Subcutaneous adipose tissue (tissue), 4 donors: Measurements from ENCODE around the gene ZNF148. TPM values are rescaled to one million over a fixed set of nuclear protein-coding genes. Genes with fewer than 3 reads are reported as not detected.

Experiments used
- total RNA-seq, 4 donors: library from RNA; depleted of rRNA; stranded (reverse); fragments of >200 nt; gene quantifications; one replicate each; pipeline ENCODE4 v1.1.0, GENCODE V29; 2016
- TF ChIP-seq, protein P1 (sequence below): fragments of 450-650 bp; IDR thresholded peaks from one replicate; pipeline ENCODE4 v1.5.1; 2016; ENCODE audit warnings: low read depth, mild to moderate bottlenecking, control low read depth, antibody characterized with exemption, moderate library complexity

ZNF148 gene
- total RNA-seq, 4 donors from 2014 or later = 22.6 to 38.2 (median 28.6) TPM

DNA sequence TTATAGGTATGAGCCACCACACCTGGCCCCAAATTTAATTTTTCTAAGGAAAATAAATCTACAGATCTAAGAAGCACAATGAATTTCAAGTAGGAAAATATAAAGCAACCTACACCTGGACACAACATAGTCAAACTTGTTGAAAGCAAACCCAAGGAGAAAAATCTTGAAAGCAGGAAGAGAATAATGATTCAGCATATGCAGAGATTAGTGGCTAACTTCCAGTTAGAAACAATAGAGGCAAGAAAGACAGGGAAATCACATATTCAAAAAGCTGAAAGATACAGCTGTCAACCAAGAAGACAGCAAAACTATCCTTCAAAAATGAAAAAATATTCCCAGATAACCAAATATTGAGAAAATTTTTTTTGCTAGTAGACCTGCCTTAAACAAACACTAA lies 49.4 kb downstream of the ZNF148 start:
- TF ChIP-seq, protein P1, sequence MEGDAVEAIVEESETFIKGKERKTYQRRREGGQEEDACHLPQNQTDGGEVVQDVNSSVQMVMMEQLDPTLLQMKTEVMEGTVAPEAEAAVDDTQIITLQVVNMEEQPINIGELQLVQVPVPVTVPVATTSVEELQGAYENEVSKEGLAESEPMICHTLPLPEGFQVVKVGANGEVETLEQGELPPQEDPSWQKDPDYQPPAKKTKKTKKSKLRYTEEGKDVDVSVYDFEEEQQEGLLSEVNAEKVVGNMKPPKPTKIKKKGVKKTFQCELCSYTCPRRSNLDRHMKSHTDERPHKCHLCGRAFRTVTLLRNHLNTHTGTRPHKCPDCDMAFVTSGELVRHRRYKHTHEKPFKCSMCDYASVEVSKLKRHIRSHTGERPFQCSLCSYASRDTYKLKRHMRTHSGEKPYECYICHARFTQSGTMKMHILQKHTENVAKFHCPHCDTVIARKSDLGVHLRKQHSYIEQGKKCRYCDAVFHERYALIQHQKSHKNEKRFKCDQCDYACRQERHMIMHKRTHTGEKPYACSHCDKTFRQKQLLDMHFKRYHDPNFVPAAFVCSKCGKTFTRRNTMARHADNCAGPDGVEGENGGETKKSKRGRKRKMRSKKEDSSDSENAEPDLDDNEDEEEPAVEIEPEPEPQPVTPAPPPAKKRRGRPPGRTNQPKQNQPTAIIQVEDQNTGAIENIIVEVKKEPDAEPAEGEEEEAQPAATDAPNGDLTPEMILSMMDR = no peak

DNA sequence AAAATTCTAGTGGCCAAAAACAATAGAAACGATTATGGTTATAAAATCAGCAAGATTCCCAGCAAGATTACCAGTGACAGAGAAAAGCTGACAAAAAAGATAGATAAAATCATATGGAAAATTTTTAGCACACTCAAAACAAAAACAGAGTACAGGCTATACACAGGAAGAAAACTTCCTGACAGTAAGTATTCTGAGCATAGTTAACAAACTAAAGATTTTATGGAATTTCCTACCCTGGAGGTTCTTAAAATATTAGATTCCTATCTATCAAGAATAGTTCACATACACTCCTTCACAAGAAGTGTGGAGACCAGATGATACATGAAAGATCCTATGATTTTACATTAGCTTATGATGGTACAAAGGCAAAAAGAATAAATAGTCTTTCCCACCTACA lies 50.8 kb downstream of the ZNF148 start:
- TF ChIP-seq, protein P1 = no peak

DNA sequence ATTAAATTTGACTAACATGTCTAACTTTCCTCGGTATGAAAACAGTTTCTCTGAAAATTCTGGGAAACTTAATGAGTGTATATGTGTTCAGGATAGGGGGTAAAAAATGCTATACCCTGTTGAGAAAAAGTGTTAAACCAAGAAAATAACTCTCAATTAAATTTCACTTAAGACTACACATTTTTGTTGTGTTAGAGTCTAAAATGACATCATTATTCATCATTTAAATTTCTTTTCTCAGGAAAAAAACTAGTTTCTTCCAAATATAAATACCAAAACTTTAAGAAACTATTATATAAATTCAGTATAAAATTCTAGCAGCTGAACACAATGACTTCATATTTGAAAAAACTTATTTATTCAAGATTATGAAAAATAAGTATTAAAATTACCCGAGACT lies 52.2 kb downstream of the ZNF148 start:
- TF ChIP-seq, protein P1 = no peak

DNA sequence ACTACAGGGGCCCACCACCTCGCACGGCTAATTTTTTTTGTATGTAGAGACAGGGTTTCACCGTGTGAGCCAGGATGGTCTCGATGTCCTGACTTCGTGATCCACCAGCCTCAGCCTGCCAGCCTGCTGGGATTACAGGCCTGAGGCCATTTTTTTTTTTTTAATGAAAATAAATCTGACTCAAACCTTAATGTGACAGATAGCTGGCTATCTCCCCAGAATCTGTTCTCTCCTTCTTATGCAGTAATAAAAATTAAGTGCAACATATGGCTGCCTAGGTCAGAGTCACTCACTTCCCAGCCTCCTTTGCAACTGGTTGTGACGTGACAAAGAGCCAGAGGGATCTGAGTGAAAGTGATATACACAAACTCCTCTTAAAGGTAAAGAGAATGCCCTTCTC lies 53.0 kb downstream of the ZNF148 start:
- TF ChIP-seq, protein P1 = no peak

DNA sequence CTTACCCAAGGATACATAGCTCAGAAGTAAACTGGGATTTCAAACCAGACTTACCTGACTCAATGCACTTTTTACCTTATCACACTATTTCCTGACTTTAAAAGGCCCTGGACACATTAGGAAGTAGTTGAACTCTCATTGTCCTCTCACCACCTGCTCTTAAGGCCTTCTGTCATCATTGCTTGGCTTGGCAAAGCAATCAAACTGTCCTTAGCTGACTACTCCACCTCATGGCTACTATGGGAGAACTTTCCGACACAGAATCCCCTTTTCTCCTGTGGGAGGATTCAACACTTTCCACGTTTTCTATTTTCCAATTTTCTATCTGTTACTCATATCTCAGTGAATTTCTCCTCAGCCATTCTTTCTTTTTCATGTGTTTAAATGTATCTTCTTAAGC lies 55.4 kb downstream of the ZNF148 start:
- TF ChIP-seq, protein P1 = no peak

DNA sequence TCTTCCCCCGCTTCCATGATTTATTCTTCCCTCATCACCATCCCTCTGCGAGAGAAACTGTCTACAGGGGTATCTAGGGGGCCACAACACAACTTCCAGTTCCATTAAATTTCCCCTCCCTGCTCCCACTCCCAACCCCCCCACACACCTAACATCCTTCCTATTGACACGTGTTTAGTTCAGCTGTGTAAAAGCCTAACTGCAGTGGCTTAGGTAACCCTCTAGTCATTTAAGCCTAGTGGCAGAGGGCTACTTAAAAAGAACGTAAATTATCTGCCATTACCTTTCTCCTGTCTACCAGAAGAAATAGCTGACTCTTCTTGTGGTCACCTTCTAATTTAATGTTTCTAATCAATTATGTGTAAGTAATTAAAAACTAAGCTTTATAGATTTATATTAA lies 56.3 kb downstream of the ZNF148 start:
- TF ChIP-seq, protein P1 = no peak

DNA sequence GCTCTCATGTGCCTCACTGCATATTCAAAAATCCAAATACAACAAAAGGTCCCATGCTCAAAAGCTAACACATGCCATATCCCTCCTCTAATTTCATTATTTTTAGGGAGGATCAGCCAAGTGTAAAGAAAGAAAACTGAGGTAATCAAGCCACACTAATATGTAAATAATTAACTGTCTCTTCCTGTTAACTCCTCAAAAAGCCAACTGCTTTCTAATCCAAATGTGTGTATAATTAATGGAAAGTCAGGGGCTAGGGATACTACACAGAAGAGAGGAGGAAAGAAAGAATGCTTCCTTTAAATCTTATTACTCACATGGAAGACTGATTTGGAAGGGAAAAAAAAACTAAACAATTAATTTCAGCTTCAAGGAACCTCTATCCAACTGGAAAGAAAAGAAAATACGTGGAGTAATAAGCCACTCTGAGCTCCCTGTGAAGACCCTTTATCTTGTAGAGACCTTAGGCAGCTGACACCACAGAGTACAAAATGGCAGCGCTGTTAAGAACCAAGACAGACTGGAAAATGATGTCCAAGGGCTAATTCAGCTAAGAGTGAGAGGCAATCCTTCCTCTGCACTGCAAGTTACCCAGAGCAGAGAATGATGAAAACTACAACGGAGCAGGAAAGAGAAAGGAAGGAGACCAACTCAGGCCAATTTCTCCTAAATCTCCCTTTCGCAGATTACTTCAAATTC lies 56.8 kb downstream of the ZNF148 start:
- TF ChIP-seq, protein P1 = no peak
